GM19455 (cell line): ENCODE measurements around the gene LRRC8E.
"Not testable (repeated sequence)": the region's sequence is repeated elsewhere in the genome, so short reads cannot be mapped to it uniquely, and the experiment has no call there.

Source experiments
- ATAC-seq: cut with Tn5 transposase; IDR thresholded peaks from one replicate; pipeline ENCODE4 v1.9.1; 2021; ENCODE audit not compliant: unreplicated experiment

The LRRC8E gene

DNA sequence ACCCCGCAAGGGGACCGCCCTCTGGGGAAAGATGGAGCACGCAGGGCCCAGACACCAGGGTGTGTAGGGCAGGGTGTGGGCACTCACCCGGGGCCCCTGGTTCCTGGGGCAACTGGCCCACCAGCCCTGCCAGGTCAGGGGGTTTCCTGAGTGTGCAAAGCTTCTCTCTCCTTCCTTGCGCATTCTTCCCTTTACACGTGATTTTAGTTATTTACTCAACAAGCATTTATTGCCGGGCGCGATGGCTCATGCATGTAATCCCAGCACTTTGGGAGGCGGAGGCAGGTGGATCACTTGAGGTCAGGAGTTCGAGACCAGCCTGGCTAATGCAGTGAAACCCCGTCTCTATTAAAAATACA, 34.6 kb upstream of the LRRC8E start:
- ATAC-seq = no peak

DNA sequence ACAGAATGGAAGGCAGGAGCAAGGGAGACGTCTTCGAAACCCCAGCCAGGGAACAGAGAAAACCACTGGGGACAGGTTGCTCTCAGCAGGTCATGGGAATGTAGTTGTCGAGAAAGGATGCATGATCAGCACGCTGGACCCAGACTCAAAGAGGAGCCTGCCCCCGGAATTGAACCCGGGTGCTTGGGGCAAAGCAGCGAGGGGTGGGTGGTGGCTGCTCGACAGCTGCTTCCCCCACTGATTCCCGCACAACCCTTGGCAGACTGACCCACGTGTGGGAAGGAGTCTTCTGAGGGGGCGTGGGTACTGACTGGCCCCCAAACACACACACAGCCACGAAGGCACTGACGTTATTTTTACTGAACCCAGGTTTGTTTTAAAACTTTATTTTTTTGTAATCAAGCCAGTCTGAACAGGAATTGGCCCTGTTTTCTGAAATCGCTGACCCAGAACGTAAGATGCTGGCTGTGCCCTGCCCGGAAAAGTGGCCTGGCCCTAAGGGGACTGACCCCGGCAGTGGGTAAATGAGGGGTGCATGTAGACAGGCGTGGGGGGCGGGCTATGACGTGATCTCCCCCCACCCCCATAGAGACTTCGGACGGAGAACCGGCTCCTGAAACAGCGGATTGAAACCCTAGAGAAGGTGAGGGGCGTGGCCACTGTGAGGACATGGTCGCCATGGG, 32.7 kb upstream of the LRRC8E start:
- no peak for ATAC-seq

- ATAC-seq = no peak
Observed at GRCh38 chr19:7856109-7856591, 32.2 kb upstream of the LRRC8E start.

DNA sequence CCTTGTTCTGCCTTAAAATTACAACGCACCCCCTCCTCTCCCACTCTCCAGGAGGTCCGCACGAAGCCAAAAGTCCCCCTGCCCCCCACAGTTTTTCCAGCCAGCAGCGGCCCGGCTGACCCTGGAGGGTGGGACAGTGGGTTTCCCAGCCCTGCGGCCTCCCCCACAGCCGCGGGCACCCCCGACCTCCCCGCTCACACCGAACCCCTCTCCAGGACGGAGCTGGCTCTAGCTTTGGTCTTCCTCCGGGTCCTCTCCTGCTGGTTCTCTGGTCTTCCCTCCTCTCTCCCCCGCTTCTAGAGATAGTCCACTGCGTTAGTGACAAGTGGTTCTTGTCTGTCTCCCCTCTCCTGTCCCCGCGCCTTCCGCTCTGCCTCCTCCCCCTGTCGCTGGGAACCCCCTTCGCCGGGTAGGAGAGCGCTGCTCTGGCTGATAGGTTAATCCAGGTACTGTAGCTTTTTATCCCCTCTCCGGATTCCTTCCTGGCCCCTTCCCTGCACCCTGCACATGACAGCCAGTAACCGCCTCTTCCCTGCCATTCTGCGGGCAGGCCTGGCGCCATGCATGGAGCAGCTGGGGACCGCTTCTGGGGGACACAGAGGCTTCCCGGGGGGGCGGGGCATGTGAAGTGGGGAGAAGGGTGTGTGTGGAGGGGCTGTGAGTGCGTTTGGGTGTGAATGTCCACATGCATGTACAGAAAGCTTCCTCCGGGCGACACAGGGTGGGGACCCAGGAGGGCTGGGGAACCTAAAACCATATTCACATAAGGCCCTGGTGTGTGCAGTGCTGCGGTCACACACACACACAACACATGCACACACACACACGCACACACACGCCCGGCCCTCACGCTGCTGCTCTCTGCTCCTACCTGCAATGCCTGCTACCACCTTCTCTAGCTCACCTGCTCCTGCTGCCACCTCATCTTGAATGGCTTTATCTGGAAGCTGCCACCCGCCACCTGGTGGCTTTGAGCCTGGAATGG, 31.3 kb upstream of the LRRC8E start:
- ATAC-seq = no peak

DNA sequence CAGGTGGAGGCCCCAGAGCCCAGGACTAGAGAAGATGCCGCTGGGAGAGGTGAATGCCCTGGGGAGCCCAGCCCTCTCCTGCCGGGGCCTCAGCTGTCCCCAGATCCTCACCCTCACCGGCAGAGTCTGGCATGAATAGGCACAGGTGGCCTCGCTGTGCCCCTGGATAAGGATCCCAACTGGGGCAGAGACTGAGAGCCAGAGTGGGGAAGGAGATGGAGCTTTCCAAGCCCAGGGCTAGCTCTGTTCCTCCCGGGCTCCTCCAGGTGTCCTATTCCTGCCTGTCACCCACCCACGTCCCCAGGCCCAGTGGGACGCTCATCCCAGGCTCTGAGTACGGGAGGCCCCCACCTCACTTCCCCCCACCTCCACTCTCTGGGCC, 30.6 kb upstream of the LRRC8E start:
- ATAC-seq = no peak

GRCh38 chr19:7858109-7858770, 30.1 kb upstream of the LRRC8E start:
- ATAC-seq = no peak

GRCh38 chr19:7859087-7859486, 29.2 kb upstream of the LRRC8E start:
- ATAC-seq = not testable (repeated sequence)

DNA sequence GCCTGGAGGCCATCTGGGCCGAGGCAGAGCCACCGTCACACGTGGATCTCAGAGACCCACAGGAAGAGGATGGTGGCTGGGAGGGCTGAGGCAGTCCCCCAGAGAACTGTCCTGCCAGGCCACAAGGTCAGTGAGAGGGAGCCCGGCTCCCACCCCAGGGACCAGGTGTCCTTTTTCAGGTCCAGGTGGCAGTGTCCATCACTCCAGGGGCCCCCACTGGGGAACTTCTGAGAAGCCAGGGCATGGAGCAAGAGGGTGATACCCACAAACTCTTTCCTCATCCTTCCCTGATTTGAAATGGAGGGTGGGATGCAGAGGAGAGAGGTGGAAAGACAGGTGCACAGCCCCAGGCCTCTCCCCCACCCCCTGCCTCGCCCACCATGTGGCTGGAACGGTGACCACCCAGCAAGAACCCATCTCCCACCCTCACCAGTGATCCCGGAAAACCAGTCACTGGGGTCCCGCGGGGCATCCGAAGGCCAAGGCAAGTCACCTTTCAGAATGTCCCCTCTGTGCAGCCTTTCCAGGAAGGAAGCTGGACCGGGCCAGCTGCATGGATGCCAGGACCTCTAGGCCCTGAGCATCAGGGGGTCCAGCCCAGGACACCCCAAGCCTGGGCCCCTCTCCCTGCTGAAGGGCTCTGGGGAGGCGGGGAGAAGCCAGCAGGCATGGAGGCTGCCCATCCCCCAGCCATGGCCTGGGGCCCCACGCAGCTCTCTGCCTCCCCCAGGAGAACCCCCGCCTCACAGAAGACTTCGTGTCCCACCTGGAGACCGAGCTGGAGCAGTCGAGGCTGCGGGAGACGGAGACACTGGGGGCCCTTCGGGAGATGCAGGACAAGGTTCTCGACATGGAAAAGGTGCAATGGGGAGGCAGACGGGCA, 28.2 kb upstream of the LRRC8E start:
- ATAC-seq = no peak

DNA sequence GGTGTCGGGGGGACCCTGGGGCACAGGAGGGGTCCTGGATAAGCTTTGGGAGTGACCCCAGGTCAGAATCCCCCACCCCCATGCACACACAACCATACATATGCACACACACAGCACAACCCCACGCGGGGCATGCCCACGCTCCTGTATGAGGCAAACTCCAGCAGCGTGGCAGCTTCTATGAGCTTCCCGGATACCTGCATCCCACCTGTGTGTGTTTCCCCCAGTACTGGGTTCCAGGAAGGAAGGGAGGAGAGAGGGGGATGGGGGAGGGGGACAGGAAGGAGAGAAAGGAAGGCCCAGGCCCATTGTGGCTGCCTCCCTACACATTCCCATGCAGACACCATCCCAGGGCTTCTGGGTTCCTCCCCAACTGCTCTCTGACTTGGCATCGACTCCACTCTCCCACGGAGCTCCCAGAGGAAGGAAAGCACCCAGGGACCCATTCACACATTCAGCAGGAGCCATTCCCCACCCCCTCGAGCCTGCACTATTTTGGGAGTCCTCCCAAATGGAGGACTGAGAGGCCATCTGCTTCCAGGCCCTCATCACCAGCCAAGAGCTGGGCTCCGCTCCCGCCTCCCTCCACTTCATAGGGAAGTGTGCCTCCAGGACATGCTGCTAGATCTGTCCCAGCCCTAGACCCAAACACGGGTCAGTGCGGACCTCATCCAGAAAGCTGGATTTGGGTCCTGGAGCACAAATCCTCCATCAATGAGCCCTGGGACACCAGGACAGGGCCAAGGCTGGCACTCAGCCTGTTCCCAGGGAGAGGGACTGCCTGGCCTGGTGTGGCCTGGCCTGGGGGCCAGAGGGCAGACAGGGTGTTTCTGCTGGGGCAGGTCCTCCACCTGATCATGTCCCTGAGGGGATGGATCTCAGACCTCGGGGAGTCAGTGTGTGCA, 27.3 kb upstream of the LRRC8E start:
- ATAC-seq = no peak

DNA sequence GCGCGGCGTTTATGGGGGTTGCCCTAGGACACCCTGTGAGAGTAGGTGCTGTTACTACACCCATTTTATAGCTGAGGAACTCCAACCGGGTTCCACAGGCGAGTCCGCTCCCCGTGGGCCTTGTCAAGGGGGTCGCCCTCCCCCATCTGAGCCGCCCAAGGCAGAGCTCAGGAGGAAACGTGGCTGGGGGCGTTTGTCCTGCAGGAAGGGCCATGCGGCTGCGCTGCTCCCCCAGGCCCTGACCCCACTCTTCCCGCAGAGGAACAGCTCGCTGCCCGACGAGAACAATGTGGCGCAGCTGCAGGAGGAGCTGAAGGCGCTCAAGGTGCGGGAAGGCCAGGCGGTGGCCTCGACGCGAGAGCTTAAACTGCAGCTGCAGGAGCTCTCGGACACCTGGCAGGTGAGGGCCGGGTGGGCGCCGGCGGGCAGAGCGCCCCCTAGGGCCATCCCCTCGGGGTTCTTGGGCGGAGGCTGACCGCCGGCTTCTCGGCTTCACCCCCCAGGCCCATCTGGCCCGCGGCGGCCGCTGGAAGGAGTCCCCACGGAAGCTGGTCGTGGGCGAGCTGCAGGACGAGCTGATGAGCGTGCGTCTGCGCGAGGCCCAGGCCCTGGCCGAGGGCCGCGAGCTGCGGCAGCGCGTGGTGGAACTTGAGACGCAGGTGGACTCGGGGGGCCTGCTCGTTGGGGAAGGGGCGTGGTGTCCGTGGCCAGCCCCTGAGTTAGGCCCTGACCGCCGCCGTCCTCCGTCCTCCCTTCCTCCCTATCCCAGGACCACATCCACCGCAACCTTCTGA, 26.5 kb upstream of the LRRC8E start:
- ATAC-seq = no peak

GRCh38 chr19:7862413-7862951, 25.8 kb upstream of the LRRC8E start:
- no peak for ATAC-seq

GRCh38 chr19:7863157-7863970, 24.9 kb upstream of the LRRC8E start:
- no peak for ATAC-seq

GRCh38 chr19:7863971-7864689, 24.2 kb upstream of the LRRC8E start:
- no peak for ATAC-seq

DNA sequence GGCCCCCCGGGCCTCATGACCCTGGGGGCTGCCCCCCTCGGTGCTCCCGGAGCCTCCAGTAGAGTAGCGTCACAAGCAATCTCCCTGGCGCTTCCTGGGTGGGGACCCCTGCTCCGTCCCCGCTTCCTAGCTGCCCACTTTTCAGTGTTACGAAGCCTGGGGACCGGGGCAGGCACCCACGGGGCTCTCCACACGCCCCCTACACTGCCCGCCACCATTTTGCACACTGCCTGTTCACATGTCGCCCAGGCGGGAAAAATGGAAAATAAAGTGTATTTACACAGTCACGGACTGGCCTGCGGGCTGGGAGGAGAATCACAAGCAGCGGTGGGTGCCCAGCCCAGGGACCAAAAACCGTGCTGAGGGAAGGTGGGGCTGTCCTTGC, 23.6 kb upstream of the LRRC8E start:
- no peak for ATAC-seq

- no peak for ATAC-seq
Observed at GRCh38 chr19:7865262-7865911, 22.9 kb upstream of the LRRC8E start.

GRCh38 chr19:7866399-7867091, 21.8 kb upstream of the LRRC8E start:
- no peak for ATAC-seq
